Rectal smooth muscle tissue (tissue), 1 donor: ENCODE results near the gene RASGEF1C.

ENCODE experiments used
- H3K27ac ChIP-seq: one replicate; pipeline ENCODE4 v1.7.0; 2013; ENCODE audit warnings: low read depth, low read length, inconsistent platforms
- H3K27me3 ChIP-seq: one replicate; pipeline ENCODE4 v1.7.0; 2013; ENCODE audit warnings: low read length; ENCODE audit not compliant: control insufficient read depth, insufficient read depth
- H3K36me3 ChIP-seq: one replicate; pipeline ENCODE4 v1.7.0; 2013; ENCODE audit warnings: low read length; ENCODE audit not compliant: control insufficient read depth, insufficient read depth
- H3K4me1 ChIP-seq: one replicate; pipeline ENCODE4 v1.7.0; 2013; ENCODE audit warnings: low read length; ENCODE audit not compliant: control insufficient read depth, insufficient read depth
- H3K4me3 ChIP-seq: one replicate; pipeline ENCODE4 v1.7.0; 2013; ENCODE audit warnings: low read length
- H3K9ac ChIP-seq: one replicate; pipeline ENCODE4 v1.7.0; 2013; ENCODE audit warnings: low read length

RASGEF1C gene

DNA sequence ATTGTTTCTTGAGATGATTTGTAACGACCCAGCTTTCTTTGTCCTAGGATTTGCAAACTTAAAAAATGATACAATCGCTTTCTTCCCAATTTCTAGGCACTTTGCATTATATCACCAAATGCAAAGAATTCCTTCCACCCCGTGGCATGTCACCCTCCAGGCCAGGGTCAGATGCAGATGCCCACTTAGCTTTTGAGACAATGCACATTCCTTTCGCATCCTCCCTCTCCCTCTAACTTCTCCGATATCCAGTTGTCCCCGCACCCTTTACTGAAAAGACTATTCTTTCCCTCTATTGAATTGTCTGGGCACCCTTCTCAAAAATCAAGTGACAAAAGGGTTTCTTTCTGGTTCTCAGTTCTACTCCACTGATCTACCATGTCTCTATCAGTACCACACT is 154.8 kb downstream of the RASGEF1C start:
- H3K4me1 ChIP-seq: peaks cover 4% of the 10 kb centered on the region
- no peak overlapping the region for H3K27ac ChIP-seq
- H3K36me3 ChIP-seq: no peaks in the 10 kb centered on the region

DNA sequence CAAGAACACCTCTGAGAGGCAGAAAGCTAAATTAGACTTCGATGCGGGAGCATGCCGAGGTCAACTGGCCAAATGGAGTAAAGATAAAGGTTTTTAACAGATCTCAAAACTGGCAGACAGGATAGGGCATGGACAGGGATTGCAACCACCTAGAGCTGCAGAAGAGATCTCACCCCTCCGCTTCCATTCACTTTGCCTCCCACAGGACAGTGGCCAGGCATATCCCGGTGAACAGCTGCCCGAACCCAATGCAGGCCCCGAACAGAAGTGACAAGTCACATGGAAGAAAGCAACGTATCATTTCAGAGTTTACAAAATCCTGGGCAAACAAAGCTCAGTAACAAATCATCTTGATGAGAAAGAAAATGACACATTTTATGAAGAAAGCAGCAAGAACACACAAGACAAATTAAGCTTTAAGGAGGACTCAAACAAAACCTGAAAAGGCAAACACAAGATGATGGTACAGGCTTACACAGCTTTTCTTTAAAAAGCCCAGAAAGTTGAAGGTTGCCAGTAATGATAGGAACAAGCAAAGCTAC is 155.9 kb downstream of the RASGEF1C start:
- H3K27ac ChIP-seq: no peak overlapping the region
- H3K27me3 ChIP-seq: no peaks in the 10 kb centered on the region

More for the DNA sequence above, 154.8 kb downstream of the RASGEF1C start:
- H3K27me3 ChIP-seq: no peaks in the 10 kb centered on the region
- no peak overlapping the region for H3K9ac ChIP-seq
- no peak overlapping the region for H3K4me3 ChIP-seq

DNA sequence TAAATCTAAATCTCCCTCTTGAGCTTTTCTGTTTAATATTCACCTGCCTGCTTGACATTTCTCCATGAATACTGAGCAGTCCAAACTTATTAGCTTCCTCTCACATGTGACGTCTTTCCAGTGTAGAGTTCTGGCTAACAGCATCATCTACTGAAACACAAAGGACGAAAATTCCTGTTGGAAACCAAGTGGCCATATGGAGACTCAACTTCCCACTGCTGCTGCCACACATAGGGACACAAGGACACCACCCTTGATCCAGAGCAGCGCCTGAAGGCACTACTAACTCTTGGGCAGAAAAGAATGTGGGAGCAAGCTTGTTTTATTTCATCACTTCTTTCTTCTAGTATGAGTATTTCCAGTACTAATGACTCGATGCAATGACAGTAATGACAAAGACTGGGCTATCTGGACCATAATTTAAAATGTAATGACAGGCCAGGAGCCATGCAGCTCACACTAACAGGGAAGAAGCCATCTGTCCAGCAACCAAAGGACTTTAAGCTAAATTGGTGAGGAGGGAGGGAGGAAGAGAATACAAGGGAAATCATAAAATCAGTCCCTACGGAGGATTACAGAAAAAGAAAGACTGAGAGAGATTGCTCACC is 156.7 kb downstream of the RASGEF1C start:
- Histone ChIP-seq H3K36me3 (no peaks in the 10 kb centered on the region), H3K4me3 (no peak overlapping the region), H3K27ac (no peak overlapping the region), H3K9ac (no peak overlapping the region), H3K4me1 (peaks cover 8% of the 10 kb centered on the region), H3K27me3 (no peaks in the 10 kb centered on the region)

More for the DNA sequence above, 155.9 kb downstream of the RASGEF1C start:
- Histone ChIP-seq H3K4me1 (peaks cover 8% of the 10 kb centered on the region), H3K4me3 (no peak overlapping the region), H3K9ac (no peak overlapping the region), H3K36me3 (no peaks in the 10 kb centered on the region)
